ENCODE measurements around the gene SZT2.
"Not testable (repeated sequence)": the region's sequence is repeated elsewhere in the genome, so short reads cannot be mapped to it uniquely, and the experiment has no call there.

SZT2 gene

DNA sequence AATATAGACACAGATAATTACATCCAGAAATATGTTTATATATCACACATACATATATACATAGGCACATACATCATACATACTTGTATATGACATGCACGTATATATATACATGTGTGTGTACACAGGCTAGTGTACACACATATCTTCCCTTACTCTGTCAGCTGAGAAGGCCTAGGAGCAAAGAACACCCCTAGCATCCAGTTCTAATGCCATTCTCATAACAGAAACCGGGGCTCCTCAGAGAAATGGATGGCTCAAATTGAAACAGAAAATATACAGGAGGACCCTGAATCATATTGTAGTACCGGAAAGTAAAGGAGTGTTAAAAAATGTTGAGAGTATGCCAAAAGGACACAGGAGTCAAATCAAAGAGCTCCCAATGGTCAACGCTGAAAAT, 83.8 kb downstream of the SZT2 start:
- ATAC-seq (ENCODE audit: insufficient read depth, low read depth) (no peak), DNase-seq (no peak)
- Histone ChIP-seq H3K36me3 (ENCODE audit: insufficient read depth, low read length) (no peaks in the 10 kb centered on the region), H3K9ac (ENCODE audit: low read depth, low read length) (no peak overlapping the region), H3K9me3 (ENCODE audit: insufficient read depth, low read length, severe bottlenecking) (no peaks in the 10 kb centered on the region), H3K27me3 (ENCODE audit: insufficient read depth, low read length, poor library complexity) (peaks cover 11% of the 10 kb centered on the region), H3K79me2 (ENCODE audit: insufficient read depth, low read length) (no peaks in the 10 kb centered on the region), H3K4me1 (ENCODE audit: insufficient read depth, low read length) (no peaks in the 10 kb centered on the region), H3K4me2 (ENCODE audit: insufficient read depth, low read length) (no peak overlapping the region), H4K20me1 (ENCODE audit: insufficient read depth, low read length) (no peaks in the 10 kb centered on the region), H2AFZ (ENCODE audit: low read depth, low read length) (no peak overlapping the region), H3K27ac (ENCODE audit: low read length) (no peak overlapping the region), H3K4me3 (ENCODE audit: low read depth in 1 of 2, low read length in 2 of 2) (no peak overlapping the region)
- no peak for TF ChIP-seq CTCF (IDR thresholded peaks at IDR 0.05; ENCODE audit: borderline replicate concordance, extremely low read depth, low read length, poor library complexity, severe bottlenecking)
- TF ChIP-seq EZH2 (IDR thresholded peaks at IDR 0.05; ENCODE audit: borderline replicate concordance, low read depth, low read length, severe bottlenecking) = no peak

GRCh38 chr1:43475611-43476401, 86.1 kb downstream of the SZT2 start:
- not testable (repeated sequence) for H3K4me1 ChIP-seq (ENCODE audit: insufficient read depth, low read length); DNase-seq; H4K20me1 ChIP-seq (ENCODE audit: insufficient read depth, low read length); H3K4me3 ChIP-seq (ENCODE audit: low read depth in 1 of 2, low read length in 2 of 2); H3K9me3 ChIP-seq (ENCODE audit: insufficient read depth, low read length, severe bottlenecking); ATAC-seq (ENCODE audit: insufficient read depth, low read depth); H2AFZ ChIP-seq (ENCODE audit: low read depth, low read length); H3K79me2 ChIP-seq (ENCODE audit: insufficient read depth, low read length); H3K9ac ChIP-seq (ENCODE audit: low read depth, low read length); H3K4me2 ChIP-seq (ENCODE audit: insufficient read depth, low read length); H3K36me3 ChIP-seq (ENCODE audit: insufficient read depth, low read length); H3K27ac ChIP-seq (ENCODE audit: low read length)
- peaks cover 11% of the 10 kb centered on the region for H3K27me3 ChIP-seq (ENCODE audit: insufficient read depth, low read length, poor library complexity)

GRCh38 chr1:43477716-43478115, 88.0 kb downstream of the SZT2 start:
- peaks cover 4% of the 10 kb centered on the region; the same call in 1 of the 2 replicates for H3K4me1 ChIP-seq (ENCODE audit: insufficient read depth, low read length)
- ATAC-seq (ENCODE audit: insufficient read depth, low read depth) (no peak), DNase-seq (no peak)
- H3K27me3 ChIP-seq (ENCODE audit: insufficient read depth, low read length, poor library complexity) = peaks cover 11% of the 10 kb centered on the region
- H3K9ac ChIP-seq (ENCODE audit: low read depth, low read length) = no peak overlapping the region
- H3K79me2 ChIP-seq (ENCODE audit: insufficient read depth, low read length) = no peaks in the 10 kb centered on the region
- TF ChIP-seq CTCF (IDR thresholded peaks at IDR 0.05; ENCODE audit: borderline replicate concordance, extremely low read depth, low read length, poor library complexity, severe bottlenecking) (no peak), EZH2 (IDR thresholded peaks at IDR 0.05; ENCODE audit: borderline replicate concordance, low read depth, low read length, severe bottlenecking) (no peak)
- H2AFZ ChIP-seq (ENCODE audit: low read depth, low read length) = no peak overlapping the region
- no peaks in the 10 kb centered on the region for H4K20me1 ChIP-seq (ENCODE audit: insufficient read depth, low read length)
- no peak overlapping the region for H3K27ac ChIP-seq (ENCODE audit: low read length)
- no peaks in the 10 kb centered on the region for H3K9me3 ChIP-seq (ENCODE audit: insufficient read depth, low read length, severe bottlenecking)
- no peak overlapping the region for H3K4me2 ChIP-seq (ENCODE audit: insufficient read depth, low read length)
- no peak overlapping the region for H3K4me3 ChIP-seq (ENCODE audit: low read depth in 1 of 2, low read length in 2 of 2)
- H3K36me3 ChIP-seq (ENCODE audit: insufficient read depth, low read length) = no peaks in the 10 kb centered on the region

GRCh38 chr1:43479414-43479813, 89.7 kb downstream of the SZT2 start:
- no peaks in the 10 kb centered on the region for H4K20me1 ChIP-seq (ENCODE audit: insufficient read depth, low read length)
- no peak overlapping the region for H3K9ac ChIP-seq (ENCODE audit: low read depth, low read length)
- peaks cover 4% of the 10 kb centered on the region; the same call in 1 of the 2 replicates for H3K4me1 ChIP-seq (ENCODE audit: insufficient read depth, low read length)
- DNase-seq (no peak), ATAC-seq (ENCODE audit: insufficient read depth, low read depth) (no peak)
- TF ChIP-seq EZH2 (IDR thresholded peaks at IDR 0.05; ENCODE audit: borderline replicate concordance, low read depth, low read length, severe bottlenecking) (no peak), CTCF (IDR thresholded peaks at IDR 0.05; ENCODE audit: borderline replicate concordance, extremely low read depth, low read length, poor library complexity, severe bottlenecking) (no peak)
- peaks cover 5% of the 10 kb centered on the region for H3K27me3 ChIP-seq (ENCODE audit: insufficient read depth, low read length, poor library complexity)
- no peaks in the 10 kb centered on the region for H3K79me2 ChIP-seq (ENCODE audit: insufficient read depth, low read length)
- no peak overlapping the region for H3K4me2 ChIP-seq (ENCODE audit: insufficient read depth, low read length)
- H3K4me3 ChIP-seq (ENCODE audit: low read depth in 1 of 2, low read length in 2 of 2) = no peak overlapping the region
- no peak overlapping the region for H2AFZ ChIP-seq (ENCODE audit: low read depth, low read length)
- no peaks in the 10 kb centered on the region for H3K36me3 ChIP-seq (ENCODE audit: insufficient read depth, low read length)
- no peak overlapping the region for H3K27ac ChIP-seq (ENCODE audit: low read length)
- no peaks in the 10 kb centered on the region for H3K9me3 ChIP-seq (ENCODE audit: insufficient read depth, low read length, severe bottlenecking)
